GM12878 (cell line): ENCODE results near the gene LTBP2. TPM values are rescaled to one million over a fixed set of nuclear protein-coding genes. Genes with fewer than 3 reads are reported as not detected.

Source experiments
- ATAC-seq: fragments of 200-7000 bp; cut with Tn5 transposase; 3 replicates; pipeline ENCODE4 v1.9.1; 2020; ENCODE audit warnings: mild to moderate bottlenecking, moderate library complexity
- BruUV-seq: library from RNA; stranded (reverse); fragments of 400-500 nt; replicated peaks from 2 replicates; lab custom pipeline; 2021; lab: Mats Ljungman, UMichigan
- CTCF ChIA-PET: fragments of 300-600 bp; sonication (Branson Sonifier 250); formaldehyde crosslinking; extraction: SDS; loops from one replicate; lab custom pipeline; 2021; ENCODE audit warnings: inconsistent platforms; lab: Yijun Ruan, JAX
- POLR2A ChIA-PET: fragments of 350-600 bp; formaldehyde crosslinking; extraction: SDS; loops from one replicate; lab custom pipeline; 2021; ENCODE audit warnings: inconsistent platforms; lab: Charles Lee
- RAD21 ChIA-PET: fragments of 300-600 bp; sonication (Branson Sonifier 250); formaldehyde crosslinking; loops from one replicate; lab custom pipeline; 2023; ENCODE audit warnings: antibody characterized with exemption; ENCODE audit not compliant: unreplicated experiment; lab: Charles Lee
- SMC1A ChIA-PET: fragments of 300-600 bp; sonication (Branson Sonifier 250); formaldehyde crosslinking; loops from one replicate; lab custom pipeline; 2023; ENCODE audit not compliant: unreplicated experiment, uncharacterized antibody; lab: Charles Lee
- DNase-seq: peaks from one replicate; pipeline ENCODE4 v3.0.0-alpha.2; 2011; ENCODE audit warnings: low read depth, low spot score
- FAIRE-seq: peaks from 3 replicates; lab custom pipeline; 2011; peaks lifted over from hg19 to GRCh38; lab: Jason Lieb, UNC
- H2AFZ ChIP-seq: 2 replicates; pipeline ENCODE4 v1.6.0; 2011; ENCODE audit warnings: low read depth, low read length, control low read depth; ENCODE audit not compliant: control insufficient read depth
- H3K27ac ChIP-seq: 2 replicates; pipeline ENCODE4 v1.5.1; 2011; ENCODE audit warnings: control low read depth; ENCODE audit not compliant: control insufficient read depth, insufficient read depth
- H3K27me3 ChIP-seq, 2 experiments: replicated peaks in 1 of 2; 2 replicates each; pipeline versions ENCODE4 v1.6.0 to v1.6.1; 2011; ENCODE audit warnings: low read length in 1 of 2; ENCODE audit not compliant: control insufficient read depth in 2 of 2, insufficient read depth in 2 of 2
- H3K36me3 ChIP-seq, 2 experiments: 2 replicates each; pipeline ENCODE4 v1.5.1; 2011; ENCODE audit warnings: low read length in 1 of 2; ENCODE audit not compliant: control insufficient read depth in 2 of 2, insufficient read depth in 2 of 2
- H3K4me1 ChIP-seq: 2 replicates; pipeline ENCODE4 v1.6.1; 2011; ENCODE audit warnings: mild to moderate bottlenecking, low read length, moderate library complexity, mixed read lengths; ENCODE audit not compliant: control insufficient read depth, insufficient read depth
- H3K4me2 ChIP-seq: 2 replicates; pipeline ENCODE4 v1.6.0; 2011; ENCODE audit warnings: control low read depth; ENCODE audit not compliant: control insufficient read depth, insufficient read depth
- H3K4me3 ChIP-seq: fragments of 200-600 bp; sonication (generic); 2 replicates; pipeline ENCODE4 v1.5.1; 2016
- H3K79me2 ChIP-seq: 2 replicates; pipeline ENCODE4 v1.6.0; 2011; ENCODE audit warnings: low read length; ENCODE audit not compliant: control insufficient read depth, insufficient read depth
- H3K9ac ChIP-seq: 2 replicates; pipeline ENCODE4 v1.8.0; 2011; ENCODE audit warnings: low read length, control low read depth, mixed read lengths; ENCODE audit not compliant: control insufficient read depth, insufficient read depth
- H3K9me3 ChIP-seq: replicated peaks from 3 replicates; pipeline ENCODE4 v1.5.1; 2011; ENCODE audit warnings: mild to moderate bottlenecking, low read length; ENCODE audit not compliant: control insufficient read depth, insufficient read depth
- H4K20me1 ChIP-seq: 2 replicates; pipeline ENCODE4 v1.6.0; 2011; ENCODE audit not compliant: control insufficient read depth, insufficient read depth
- BCL3 ChIP-seq: IDR thresholded peaks from 2 replicates; pipeline ENCODE4 v1.6.1; 2011; ENCODE audit warnings: borderline replicate concordance, low read depth, mild to moderate bottlenecking, moderate library complexity, low read length; ENCODE audit not compliant: insufficient read depth, poor library complexity, severe bottlenecking
- CBX3 ChIP-seq: fragments of 200-600 bp; sonication (generic); IDR thresholded peaks from 2 replicates; pipeline ENCODE4 v1.6.1; 2016; ENCODE audit warnings: low read depth, borderline replicate concordance
- CREM ChIP-seq: IDR thresholded peaks from 2 replicates; pipeline ENCODE4 v1.6.1; 2014; ENCODE audit warnings: antibody characterized with exemption, low read depth
- E2F4 ChIP-seq: IDR thresholded peaks from 2 replicates; pipeline ENCODE4 v1.6.1; 2012; ENCODE audit warnings: low read depth, low read length, improper control_type of control experiment
- E2F8 ChIP-seq: fragments of 450-650 bp; IDR thresholded peaks from 2 replicates; pipeline ENCODE4 v1.6.1; 2018; ENCODE audit warnings: mild to moderate bottlenecking, low read depth, moderate library complexity; ENCODE audit not compliant: partially characterized antibody
- IRF5 ChIP-seq: fragments of 450-650 bp; IDR thresholded peaks from 2 replicates; pipeline ENCODE4 v1.6.1; 2017; ENCODE audit warnings: borderline replicate concordance
- KLF5 ChIP-seq: fragments of 450-650 bp; IDR thresholded peaks from 2 replicates; pipeline ENCODE4 v1.6.1; 2014; ENCODE audit warnings: mild to moderate bottlenecking; ENCODE audit not compliant: partially characterized antibody
- MEF2A ChIP-seq: IDR thresholded peaks from 2 replicates; pipeline ENCODE4 v1.6.1; 2011; ENCODE audit warnings: low read depth, mild to moderate bottlenecking, low read length, moderate library complexity; ENCODE audit not compliant: insufficient read depth
- NR2C1 ChIP-seq: fragments of 450-650 bp; IDR thresholded peaks from 2 replicates; pipeline ENCODE4 v1.6.1; 2017; ENCODE audit warnings: antibody characterized with exemption, mild to moderate bottlenecking, moderate library complexity
- SP1 ChIP-seq: IDR thresholded peaks from one replicate; pipeline ENCODE4 v1.6.1; 2011; ENCODE audit warnings: low read depth, low read length
- SPI1 ChIP-seq: IDR thresholded peaks from 2 replicates; pipeline ENCODE4 v1.6.1; 2011; ENCODE audit warnings: low read depth, mild to moderate bottlenecking, low read length, moderate library complexity, borderline replicate concordance; ENCODE audit not compliant: insufficient read depth
- STAT1 ChIP-seq: fragments of 450-650 bp; conservative IDR thresholded peaks from 2 replicates; pipeline ENCODE4 v1.6.1; 2014; ENCODE audit warnings: antibody characterized with exemption, mild to moderate bottlenecking
- TCF12 ChIP-seq: IDR thresholded peaks from 2 replicates; pipeline ENCODE4 v1.6.1; 2011; ENCODE audit warnings: low read depth, mild to moderate bottlenecking, low read length
- ZBED1 ChIP-seq: IDR thresholded peaks from 2 replicates; pipeline ENCODE4 v1.6.1; 2016; ENCODE audit warnings: borderline replicate concordance
- ZSCAN29 ChIP-seq: fragments of 450-650 bp; IDR thresholded peaks from 2 replicates; pipeline ENCODE4 v1.6.1; 2017; ENCODE audit warnings: mild to moderate bottlenecking, moderate library complexity
- WGBS: methylation state at CpG from one replicate; pipeline ENCODE4 v1.1.6; 2016; ENCODE audit warnings: low lambda C conversion rate; ENCODE audit not compliant: insufficient replicate concordance, insufficient coverage; ENCODE audit errors: missing lambda C conversion rate; 5-methylcytosine and 5-hydroxymethylcytosine counted together
- in situ Hi-C: fragments of 300-500 bp; cut with MboI; formaldehyde crosslinking; loops from 9 replicates; pipeline ENCODE4 v1.14.3; 2018; ENCODE audit warnings: mixed read lengths
- intact Hi-C: fragments of 100-400 bp; cut with micrococcal nuclease; formaldehyde crosslinking; loops from one replicate; pipeline ENCODE4 v1.14.2; 2022; ENCODE audit not compliant: unreplicated experiment
- polyA plus RNA-seq, 11 experiments: library from polyadenylated mRNA; depleted of rRNA in 4 of 11; unstranded in 6 of 11; stranded (reverse) in 5 of 11; fragments of >200 nt; fragmentation: Nextera tagmentation in 4 of 11; fragmentation: Illumina TruSeq in 1 of 11; extraction: Ambion mirVana in 4 of 11; extraction: Trizol in 1 of 11; gene quantifications; 1 replicate in 1 of 11; 2 replicates in 10 of 11; pipeline versions ENCODE4 v1.2.1 to v1.2.3, GENCODE V29; 2011 to 2016; ENCODE audit warnings: inconsistent platforms in 2 of 11, missing spikeins in 2 of 11, low read depth in 1 of 11
- total RNA-seq, 4 experiments: library from RNA; depleted of rRNA in 3 of 4; stranded (reverse); fragments of >200 nt in 3 of 4; fragmentation: Illumina TruSeq in 1 of 4; extraction: Trizol in 1 of 4; gene quantifications; 2 replicates each; pipeline versions ENCODE4 v1.2.1 to v1.2.3, GENCODE V29; 2013 to 2021

LTBP2 gene
- total and polyA plus RNA-seq, 10 of the 15 experiments (the other 5 are each of a cell fraction or from before 2014, with no cell fraction given), result 0.03 to 0.23 (median 0.06) TPM; not detected in 1

GRCh38 chr14:74577948-74578275, 34.1 kb downstream of the LTBP2 start (continued):
- TF ChIP-seq ZBED1, result no peak
- TF ChIP-seq IRF5, result no peak
- TF ChIP-seq E2F8, result no peak
- no peak for TF ChIP-seq CBX3
- no peak for TF ChIP-seq SP1

GRCh38 chr14:74577247-74577947, 34.6 kb downstream of the LTBP2 start:
- CTCF ChIA-PET, result no interaction called here
- Histone ChIP-seq H3K79me2 (no peaks in the 10 kb centered on the region), H3K4me2 (no peak overlapping the region)

More at GRCh38 chr14:74577247-74577947, 34.6 kb downstream of the LTBP2 start:
- TF ChIP-seq NR2C1 (no peak), ZSCAN29 (no peak), TCF12 (no peak), STAT1 (no peak), CREM (no peak), SPI1 (no peak), MEF2A (no peak), BCL3 (no peak), KLF5 (no peak), E2F4 (no peak)
- DNase-seq (no peak), ATAC-seq (no peak), FAIRE-seq (no peak)
- Histone ChIP-seq H4K20me1 (no peaks in the 10 kb centered on the region), H3K9ac (no peak overlapping the region), H3K27me3 (no peaks in the 10 kb centered on the region; a peak in 1 of 4 replicates), H3K4me3 (no peak overlapping the region), H2AFZ (no peak overlapping the region), H3K36me3 (no peaks in the 10 kb centered on the region), H3K27ac (no peak overlapping the region), H3K9me3 (no peaks in the 10 kb centered on the region), H3K4me1 (no peaks in the 10 kb centered on the region)
- ChIA-PET SMC1A (no interaction called here), POLR2A (no interaction called here), RAD21 (no interaction called here)
- WGBS, result 54% methylated on average over 11 of the region's 11 CpGs
- BruUV-seq, result no TSS peak
- intact Hi-C loops (no loop called here), in situ Hi-C loops (no loop called here)
